NCI-H345 (cell line): ENCODE measurements around the gene CASS4.
"Not testable (repeated sequence)": the region's sequence is repeated elsewhere in the genome, so short reads cannot be mapped to it uniquely, and the experiment has no call there.

Experiments
- DNase-seq: peaks from one replicate; lab custom pipeline; 2025; lab: John Stamatoyannopoulos, UW

CASS4 gene, protein sequence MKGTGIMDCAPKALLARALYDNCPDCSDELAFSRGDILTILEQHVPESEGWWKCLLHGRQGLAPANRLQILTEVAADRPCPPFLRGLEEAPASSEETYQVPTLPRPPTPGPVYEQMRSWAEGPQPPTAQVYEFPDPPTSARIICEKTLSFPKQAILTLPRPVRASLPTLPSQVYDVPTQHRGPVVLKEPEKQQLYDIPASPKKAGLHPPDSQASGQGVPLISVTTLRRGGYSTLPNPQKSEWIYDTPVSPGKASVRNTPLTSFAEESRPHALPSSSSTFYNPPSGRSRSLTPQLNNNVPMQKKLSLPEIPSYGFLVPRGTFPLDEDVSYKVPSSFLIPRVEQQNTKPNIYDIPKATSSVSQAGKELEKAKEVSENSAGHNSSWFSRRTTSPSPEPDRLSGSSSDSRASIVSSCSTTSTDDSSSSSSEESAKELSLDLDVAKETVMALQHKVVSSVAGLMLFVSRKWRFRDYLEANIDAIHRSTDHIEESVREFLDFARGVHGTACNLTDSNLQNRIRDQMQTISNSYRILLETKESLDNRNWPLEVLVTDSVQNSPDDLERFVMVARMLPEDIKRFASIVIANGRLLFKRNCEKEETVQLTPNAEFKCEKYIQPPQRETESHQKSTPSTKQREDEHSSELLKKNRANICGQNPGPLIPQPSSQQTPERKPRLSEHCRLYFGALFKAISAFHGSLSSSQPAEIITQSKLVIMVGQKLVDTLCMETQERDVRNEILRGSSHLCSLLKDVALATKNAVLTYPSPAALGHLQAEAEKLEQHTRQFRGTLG

DNA sequence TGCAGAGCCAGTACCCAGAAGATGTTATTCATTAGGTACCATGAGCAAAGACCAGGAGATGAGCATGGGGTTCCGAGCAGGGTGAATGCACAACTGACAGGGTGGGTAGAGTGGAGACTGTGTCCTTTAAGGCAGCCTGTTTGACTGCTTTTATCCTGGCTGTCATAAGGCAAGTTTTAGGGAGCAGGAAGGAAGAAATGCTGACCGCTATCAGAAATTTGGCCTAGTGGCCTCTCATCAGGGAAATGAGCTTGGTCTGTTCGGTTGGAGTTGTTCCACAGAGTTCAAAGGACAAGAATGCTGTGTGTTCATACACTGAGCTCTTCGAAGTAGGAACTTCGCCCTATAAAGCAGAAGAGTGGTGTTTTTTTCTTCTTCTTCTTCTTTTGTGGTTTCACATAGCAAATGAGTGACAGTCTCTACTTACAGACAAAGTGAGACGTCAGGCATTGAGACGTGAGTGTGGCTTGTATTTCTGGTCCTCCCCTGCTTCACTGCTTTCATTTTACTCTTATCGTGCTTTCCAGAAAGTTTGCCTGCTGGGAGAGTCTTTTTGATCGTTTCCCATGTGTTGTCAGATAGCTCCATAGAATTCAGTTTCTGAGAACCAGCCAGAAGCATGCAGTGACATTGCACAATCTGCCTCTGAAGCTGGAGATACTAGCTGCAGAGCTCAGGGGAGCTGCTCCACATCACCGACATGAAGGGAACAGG, at the start of gene CASS4:
Gene CASS4, plus strand, starts transcription at position 502 of the 714 bp plus-strand sequence. Its CDS starts 199 bp downstream, at position 701.
- DNase-seq: no peak

DNA sequence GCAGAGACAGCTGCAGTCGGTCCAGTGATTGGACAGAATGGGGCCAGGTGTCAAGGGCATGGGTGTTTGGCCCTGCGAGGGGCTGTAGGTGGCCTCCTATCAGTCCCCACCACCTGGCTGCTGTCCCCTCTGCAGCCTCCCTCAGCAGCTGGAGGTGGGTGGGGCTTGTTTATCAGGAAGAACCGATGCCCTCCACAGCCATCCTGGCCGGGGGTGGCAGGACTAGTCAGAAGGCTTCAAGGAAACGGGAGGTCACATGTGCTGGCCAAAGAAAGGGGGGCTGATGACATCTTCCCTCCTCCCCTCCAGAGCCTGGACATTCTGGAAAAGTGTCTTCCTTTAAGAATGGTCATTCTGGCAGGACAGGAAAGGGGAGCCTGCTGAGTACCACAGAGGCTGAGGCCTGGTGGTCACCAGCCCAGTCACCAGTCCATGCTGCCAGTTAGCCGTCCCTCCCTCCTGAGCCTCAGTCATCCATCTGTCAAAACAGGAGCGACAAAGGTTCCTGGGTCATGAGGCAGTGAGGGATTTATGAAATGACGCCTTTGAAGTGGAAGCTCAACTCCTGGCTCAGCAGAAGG, 49.1 kb upstream of the CASS4 start:
- DNase-seq: no peak

DNA sequence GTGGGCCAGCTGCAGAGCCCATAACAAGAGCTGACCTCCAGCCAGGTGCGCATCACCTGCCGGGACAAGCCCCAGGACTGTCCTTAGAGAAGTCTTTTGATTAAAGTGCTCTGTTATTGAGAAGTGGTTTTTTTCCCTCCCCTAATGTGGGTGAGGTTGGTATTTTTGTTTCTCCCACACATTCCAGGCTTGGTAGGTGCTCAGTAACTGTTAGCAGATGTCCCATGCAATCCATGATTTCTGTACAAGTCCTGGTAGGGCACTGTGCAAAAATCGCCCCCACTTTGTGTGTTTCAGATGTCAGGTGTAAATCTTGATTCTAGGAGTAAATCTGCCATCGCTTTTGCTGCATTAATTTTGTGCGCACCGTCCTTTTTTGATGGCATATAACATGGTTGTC, 48.6 kb upstream of the CASS4 start:
- DNase-seq: no peak

DNA sequence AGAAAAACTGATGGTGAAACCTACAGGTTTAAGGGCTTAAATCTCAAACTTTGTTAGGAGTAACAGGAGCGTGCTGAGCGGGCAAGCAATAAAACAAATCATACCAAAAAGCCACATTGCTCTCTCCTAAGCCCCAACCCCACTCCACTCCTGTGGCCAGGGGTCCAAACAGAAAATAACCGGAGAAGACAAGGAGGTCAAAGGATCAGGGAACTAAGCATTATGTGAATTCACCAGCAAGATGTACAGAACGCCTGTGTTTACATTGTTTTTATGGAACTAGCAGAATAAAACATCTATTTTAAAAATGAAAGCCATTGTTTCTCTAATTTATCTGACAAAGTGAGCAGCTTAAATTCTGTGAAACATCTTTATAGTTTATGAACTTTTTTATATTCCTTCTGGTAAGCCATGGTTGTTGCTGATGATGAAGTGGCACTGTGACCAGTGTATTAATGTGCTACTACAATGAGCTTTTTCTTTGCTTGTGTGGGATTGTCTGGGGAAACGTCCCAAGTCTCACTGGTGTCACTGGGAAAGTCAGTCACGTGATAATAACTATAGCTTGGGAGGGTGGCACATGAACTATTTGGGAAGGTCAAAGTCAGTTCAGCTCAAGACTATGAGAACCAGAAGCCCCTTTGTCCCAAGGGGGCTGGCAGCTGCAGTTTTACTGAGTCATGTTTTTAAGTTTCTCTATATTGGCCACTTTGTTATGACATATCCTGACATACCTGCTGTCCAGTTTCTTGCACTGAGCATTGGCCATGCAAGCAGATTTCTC, 43.5 kb upstream of the CASS4 start:
- DNase-seq: no peak

DNA sequence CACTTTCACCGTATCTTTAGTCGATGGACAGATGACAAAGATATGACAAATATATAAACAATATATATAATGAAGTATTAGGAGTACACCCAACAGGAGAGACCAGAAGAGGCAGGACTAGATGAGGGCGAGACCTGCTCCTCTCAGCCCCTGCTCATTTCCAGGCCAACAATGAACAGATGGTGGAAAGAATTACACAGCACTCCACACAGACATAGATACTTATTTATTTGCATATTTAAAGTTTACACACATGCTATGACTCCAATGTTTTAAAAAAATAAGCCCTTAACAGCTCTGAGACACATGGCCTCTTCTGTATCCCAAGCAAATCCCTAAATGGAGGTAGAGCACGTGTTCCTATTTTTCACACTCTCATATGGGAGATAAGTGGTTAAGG, 42.9 kb upstream of the CASS4 start:
- DNase-seq: no peak

DNA sequence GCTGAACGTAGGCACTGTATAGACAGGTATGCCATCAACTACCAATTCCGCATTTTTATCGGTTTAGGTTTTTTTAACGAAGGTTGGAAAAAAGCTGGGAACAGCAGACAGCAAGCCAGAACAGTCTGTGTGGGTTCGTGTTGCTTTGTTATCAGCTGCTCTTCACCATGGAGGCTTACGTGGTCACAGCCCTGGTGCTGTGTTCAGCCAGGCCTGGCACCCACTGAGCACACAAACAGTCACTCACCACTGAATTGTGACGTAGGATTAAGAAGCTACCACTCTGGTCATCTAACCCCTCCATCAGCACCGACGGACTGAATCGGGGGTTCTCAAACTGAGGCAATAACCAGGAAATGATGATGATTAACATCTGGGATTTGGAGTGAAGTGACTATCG, 40.1 kb upstream of the CASS4 start:
- no peak for DNase-seq

DNA sequence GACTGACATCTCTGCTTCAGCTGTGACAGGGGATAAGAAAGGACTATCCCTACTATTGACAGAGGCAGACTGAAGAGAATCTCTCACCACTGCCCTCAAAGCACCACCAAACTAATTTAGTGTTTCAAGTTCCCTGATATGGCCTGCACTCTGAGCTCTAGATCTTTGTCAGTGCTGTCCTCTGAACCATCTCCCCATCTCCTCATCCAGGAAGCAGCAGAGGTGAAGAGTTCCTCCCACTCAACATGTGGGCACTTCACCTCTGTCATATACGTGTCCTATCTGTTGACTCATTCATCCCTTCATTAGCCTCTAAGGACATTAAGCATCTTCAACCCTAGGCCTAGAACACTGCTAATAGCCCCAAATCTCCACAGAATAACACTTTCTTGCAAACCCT, 39.2 kb upstream of the CASS4 start:
- DNase-seq: no peak

DNA sequence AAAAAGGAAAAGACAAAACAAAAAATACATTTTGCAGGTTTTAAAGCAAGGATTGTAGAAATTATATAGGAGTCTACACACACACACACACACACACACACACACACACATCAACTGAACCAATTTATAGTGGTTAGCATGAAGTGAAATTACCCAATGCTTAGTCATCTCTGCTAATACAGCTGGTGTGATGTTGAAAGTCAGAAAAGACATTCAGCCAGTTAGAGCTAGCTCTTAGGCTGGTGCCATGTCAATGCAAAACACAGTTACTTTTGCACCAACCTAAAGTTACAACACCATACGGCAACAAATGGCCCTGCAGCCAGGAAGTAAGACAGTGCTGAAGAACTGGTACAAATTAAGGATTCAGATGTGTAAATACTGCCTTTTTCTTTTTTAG, 38.1 kb upstream of the CASS4 start:
- DNase-seq: no peak

DNA sequence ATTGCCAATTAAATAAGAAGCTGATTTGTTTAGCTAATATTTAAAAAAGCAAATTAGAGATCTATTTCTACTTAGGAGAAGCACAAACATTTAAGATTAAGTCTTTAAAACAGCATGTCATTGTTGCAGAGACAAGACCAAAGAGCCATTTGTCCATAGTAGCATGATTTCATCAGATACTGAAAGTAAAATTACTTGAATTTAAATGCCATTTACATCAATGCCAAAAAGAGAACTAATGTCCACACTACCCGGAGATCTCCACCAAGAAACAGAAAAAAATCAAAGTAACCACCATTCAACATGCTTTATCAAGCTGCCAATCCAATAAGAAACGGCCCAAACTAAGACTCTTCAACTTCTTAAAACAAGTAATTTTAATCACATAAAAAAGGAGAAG, 35.7 kb upstream of the CASS4 start:
- DNase-seq: no peak

DNA sequence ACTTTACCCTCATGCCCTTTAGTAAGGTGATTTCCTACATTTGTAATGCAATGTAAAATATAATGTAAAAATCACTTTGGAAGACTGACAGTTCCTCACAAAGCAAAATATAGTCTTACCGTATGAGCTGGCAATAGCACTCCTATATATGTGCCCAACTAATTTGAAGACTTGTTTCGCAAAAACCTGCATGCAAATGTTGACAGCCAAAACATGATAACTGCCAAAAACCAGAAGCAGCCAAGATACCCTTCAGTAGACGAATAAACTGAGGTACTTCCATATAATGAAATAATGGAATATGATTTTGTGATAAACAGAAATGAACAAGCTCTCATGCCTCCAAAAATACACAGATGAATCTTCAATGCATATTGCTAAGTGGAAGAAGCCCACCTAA, 33.7 kb upstream of the CASS4 start:
- DNase-seq: no peak

DNA sequence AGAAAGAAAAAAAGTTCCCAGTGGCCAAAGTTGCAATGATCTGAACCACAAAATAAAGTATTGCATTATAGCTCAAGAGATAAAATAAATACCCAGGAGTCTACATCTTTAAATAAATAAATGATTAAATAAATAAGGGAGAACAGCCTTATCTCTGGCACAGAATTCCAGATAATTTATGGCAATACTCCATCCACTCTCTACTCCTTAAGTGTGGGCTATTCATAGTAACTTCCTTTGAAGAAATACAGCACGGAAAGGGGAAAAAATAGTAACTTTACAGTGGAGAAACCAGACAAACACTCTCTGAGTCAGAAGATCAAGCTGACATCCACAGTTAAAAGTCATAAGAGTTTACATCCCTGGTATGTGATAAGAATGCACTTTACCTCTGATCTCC, 31.7 kb upstream of the CASS4 start:
- DNase-seq: no peak

DNA sequence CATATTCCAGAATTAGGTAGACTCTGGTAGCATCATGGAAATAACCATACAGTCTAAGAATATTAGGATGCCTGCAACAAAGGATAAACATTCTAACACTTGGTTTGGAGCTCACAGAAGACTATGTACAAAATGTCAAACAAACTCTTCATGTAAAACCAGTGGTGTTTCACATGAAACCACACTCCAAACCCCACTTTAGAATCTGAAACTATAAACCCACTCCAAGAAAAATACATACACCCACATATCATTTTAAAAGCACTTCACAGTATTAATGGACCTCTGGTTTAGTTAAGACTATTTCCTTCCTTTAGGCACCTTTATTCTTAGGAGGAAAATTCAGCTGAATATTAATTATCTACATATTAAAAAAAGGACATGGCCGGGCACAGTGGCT, 30.6 kb upstream of the CASS4 start:
- DNase-seq: no peak

DNA sequence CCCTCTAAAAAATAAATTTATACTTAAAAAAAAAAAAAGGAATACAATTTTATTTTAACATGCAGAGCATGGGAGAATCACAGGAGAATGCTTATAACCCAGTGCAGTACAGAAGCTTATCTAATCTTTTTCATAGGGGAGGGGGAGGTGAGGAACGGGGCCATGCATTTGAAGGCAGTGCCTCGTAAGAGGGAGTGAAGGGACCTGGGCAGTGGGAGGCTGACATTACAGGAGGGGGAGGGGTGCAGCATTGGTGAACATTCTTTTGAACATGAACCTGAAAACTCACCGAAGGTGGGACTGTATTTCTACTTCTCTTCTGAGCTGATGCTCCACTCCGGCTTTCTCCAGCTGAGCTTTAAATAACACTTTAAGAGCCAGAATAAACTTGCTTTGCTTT, 29.4 kb upstream of the CASS4 start:
- DNase-seq: no peak

DNA sequence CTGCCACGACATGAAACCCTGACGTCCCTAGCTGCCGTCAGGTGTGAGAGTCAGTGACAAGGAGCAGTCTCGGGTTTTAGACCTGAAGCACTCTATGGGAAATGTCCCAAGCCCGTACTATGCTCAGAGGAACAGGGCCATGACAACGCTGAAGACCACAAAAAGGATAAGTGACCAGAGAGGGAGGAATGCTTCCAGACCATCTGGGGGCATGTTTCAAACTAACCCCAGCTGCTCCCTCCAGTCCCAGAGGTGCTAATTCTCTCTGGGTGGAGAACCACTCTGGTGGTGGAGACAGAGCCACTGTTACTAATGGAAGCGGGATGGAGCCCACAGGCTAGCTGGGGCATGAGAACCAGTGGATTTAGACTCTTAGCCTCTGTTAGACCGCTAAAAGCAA, 28.7 kb upstream of the CASS4 start:
- no peak for DNase-seq

DNA sequence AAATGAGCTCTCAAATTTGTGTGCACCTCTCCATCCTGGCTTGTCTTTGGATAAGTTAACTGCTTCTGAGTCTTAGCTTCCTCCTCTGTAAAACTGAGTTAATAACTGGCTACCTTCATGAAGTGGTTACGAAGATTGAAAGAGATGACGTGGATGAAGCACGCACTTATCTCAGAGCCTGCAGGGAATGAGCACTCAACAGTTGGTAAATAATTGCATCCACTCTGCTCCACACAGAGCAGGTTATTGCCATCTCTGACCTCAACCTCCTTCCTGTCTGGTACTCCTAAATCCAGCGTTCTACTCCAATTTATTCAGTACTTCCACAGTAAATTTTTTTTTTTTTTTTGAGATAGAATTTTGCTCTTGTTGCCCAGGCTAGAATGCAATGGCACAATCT, 26.9 kb upstream of the CASS4 start:
- DNase-seq: no peak

DNA sequence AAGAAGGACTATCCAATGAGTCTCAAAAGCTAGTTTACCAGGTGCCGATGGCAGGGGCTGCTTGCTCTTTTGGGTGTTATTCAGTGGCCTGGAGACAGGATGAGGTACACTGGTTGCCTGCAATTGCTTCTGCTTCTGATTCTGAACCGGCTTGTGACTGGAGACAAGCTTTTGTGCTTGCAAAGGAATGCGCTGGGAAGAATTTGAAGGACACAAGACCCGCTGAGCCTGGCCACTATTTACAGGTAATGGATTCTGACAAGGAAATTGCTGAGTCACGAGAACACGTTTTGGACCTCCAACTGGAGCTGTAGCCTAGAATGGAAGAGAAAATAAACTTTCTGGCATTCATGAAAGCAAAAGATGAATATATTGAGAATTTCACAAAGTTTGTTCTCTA, 25.8 kb upstream of the CASS4 start:
- no peak for DNase-seq

DNA sequence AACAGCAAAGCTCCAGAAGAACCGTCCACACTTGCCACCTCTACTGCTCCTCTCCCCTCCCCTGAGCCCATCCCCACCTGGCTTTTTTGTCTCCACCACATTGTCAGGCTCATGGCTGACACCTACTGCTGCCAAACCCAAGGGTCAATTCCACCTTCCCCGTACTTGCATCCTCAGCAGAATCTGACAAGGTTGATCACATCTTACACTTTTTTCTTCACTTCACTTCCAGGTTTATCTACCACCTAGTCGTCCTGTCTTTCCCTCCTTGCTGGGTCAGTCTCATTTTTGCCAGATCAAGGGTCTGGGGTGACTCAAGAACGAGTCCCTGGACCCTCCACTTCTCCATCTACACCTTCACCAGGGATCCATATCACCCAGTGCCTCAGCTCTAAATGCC, 23.2 kb upstream of the CASS4 start:
- no peak for DNase-seq

DNA sequence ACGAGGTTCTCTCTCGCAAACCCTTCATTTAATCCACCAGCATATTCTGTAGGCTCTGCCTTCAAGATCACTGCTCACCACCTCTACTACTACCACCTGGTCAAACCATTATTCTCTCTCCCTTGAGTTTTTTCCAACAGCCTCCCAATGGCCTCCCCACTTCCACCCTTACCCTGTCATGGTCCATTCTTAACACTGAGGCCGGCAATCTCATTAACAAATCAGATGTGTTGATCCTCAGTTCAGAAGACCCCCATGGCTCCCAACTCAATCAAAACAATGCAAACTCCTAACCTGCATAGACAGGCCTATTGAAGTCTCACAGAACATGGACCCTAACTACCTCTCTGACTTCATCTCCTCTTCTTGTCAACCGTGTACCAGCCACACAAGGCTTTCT, 22.3 kb upstream of the CASS4 start:
- DNase-seq: no peak

DNA sequence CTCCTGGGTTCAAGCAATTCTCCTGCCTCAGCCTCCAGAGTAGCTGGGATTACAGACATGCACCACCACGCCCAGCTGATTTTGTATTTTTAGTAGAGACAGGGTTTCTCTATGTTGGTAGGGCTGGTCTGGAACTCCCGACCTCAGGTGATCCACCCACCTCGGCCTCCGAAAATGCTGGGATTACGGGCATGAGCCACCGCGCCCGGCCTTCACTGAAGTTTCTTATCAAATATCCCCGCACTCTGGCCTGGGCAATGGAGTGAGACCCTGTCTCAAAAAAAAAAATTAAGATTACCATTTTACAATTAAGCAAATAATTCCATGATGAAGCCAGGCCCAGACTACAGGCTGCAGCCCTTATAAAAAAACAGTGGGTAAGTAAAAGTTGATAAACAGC, 21.7 kb upstream of the CASS4 start:
- not testable (repeated sequence) for DNase-seq

DNA sequence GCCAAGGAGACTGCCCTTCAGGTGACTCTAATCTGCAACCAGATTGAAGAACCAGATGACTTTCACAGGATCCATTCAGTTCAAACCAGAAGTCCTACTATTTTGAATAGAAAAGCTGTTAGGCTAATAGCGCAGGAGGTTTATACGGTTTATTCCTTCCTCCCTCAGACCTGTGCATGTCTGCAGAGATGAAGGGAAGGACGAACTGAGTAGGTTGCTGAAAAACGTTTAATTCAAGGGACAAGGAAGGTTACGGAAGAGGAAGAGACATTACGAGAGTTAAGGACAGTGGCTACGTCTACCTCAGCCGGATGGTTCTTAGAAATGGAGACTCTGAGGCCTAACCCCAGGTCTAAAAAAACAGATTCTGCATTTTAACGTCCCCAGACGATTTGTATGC, 21.0 kb upstream of the CASS4 start:
- DNase-seq: no peak

DNA sequence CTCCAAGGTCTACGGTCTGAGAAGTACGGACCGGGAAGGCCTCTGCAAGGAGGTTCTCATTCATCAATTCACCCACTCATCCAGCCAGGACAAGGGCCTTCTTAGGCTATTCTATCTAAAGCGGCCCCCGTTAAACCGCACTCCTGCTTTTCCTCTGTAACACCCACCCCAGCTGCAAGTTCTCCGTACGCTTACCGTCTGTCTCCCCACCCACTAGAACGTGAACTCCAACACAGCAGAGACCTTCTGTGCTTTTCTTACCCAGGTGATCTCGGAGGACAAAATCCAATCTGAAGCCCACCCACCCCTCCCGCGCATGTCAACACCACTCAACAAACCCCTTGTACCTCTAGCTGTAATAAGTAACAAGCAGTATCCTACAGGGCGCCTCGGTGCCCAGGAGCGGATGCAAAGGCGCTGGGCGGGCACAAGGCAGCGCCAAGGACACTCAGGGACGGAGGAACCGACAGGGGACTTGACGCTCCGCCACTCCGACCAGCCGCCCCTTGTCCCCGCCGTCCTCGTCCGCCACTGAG, 20.4 kb upstream of the CASS4 start:
- no peak for DNase-seq
